Measurements from ENCODE around the gene TBC1D16.
A peak's percentile ranks its signal among the peaks of the same experiment; 100 is the strongest.

TBC1D16 gene

DNA sequence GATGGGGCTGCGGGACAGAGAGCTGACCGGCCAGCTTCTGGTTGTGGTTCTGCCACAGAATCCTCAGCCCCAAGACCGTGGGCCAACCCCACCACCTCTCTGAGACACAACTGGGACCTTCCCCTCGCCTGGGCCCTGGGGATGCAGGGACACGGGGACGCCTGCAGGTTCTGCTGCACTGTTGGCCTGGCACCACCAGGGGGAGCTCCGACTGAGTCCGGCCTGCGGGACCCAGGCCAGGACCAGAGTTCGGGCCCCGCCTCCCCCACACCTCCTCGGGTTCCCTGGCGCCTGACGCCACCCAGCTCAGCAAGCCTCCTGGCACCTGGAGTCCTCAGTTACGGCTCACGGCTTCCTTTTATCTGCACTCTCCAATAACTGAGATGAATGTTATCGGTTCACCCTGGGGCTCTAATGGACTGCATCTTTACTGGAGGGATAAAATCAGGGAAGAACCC is 27.3 kb downstream of the TBC1D16 start:
- H3K9ac ChIP-seq = no peak overlapping the region
- no peak overlapping the region for H3K4me3 ChIP-seq (IDR thresholded peaks at IDR 0.05; ENCODE audit: insufficient read depth, low read depth, low read length)
- no peak overlapping the region for H3K4me2 ChIP-seq
- H2AFZ ChIP-seq (ENCODE audit: low read depth) = no peak overlapping the region
- no peaks in the 10 kb centered on the region for H3K79me2 ChIP-seq (ENCODE audit: insufficient read depth, low read depth)
- TF ChIP-seq, protein P1, sequence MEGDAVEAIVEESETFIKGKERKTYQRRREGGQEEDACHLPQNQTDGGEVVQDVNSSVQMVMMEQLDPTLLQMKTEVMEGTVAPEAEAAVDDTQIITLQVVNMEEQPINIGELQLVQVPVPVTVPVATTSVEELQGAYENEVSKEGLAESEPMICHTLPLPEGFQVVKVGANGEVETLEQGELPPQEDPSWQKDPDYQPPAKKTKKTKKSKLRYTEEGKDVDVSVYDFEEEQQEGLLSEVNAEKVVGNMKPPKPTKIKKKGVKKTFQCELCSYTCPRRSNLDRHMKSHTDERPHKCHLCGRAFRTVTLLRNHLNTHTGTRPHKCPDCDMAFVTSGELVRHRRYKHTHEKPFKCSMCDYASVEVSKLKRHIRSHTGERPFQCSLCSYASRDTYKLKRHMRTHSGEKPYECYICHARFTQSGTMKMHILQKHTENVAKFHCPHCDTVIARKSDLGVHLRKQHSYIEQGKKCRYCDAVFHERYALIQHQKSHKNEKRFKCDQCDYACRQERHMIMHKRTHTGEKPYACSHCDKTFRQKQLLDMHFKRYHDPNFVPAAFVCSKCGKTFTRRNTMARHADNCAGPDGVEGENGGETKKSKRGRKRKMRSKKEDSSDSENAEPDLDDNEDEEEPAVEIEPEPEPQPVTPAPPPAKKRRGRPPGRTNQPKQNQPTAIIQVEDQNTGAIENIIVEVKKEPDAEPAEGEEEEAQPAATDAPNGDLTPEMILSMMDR (conservative IDR thresholded peaks at IDR 0.05; ENCODE audit: low read depth, low read length) = peak; percentile 88
- H3K4me1 ChIP-seq (ENCODE audit: low read depth, poor library complexity, severe bottlenecking) = peaks cover 13% of the 10 kb centered on the region
- no peaks in the 10 kb centered on the region for H3K36me3 ChIP-seq (ENCODE audit: insufficient read depth)
- H3K27ac ChIP-seq = no peak overlapping the region
- H4K20me1 ChIP-seq (ENCODE audit: insufficient read depth) = no peaks in the 10 kb centered on the region
- H3K27me3 ChIP-seq (ENCODE audit: insufficient read depth, low read depth) = no peaks in the 10 kb centered on the region

DNA sequence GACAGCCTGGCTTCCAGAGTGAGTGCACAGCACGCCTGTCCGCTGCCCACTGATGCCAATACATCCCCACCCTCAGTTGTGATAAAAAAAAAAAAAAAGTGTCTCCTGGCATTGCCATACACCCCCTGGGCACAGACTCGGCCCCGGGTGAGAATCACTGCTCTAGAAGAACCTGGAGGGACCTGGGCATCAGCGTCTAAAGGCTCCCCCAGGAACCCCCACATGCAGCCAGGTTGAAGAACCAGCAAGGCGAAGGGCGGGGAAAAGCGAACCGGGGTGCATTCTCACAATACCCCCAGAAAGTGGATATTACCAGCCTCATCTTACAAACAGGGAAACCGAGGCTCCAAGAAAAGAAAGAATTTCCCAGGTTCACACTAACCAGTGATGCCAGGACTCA is 27.7 kb downstream of the TBC1D16 start:
- H3K36me3 ChIP-seq (ENCODE audit: insufficient read depth) = no peaks in the 10 kb centered on the region

DNA sequence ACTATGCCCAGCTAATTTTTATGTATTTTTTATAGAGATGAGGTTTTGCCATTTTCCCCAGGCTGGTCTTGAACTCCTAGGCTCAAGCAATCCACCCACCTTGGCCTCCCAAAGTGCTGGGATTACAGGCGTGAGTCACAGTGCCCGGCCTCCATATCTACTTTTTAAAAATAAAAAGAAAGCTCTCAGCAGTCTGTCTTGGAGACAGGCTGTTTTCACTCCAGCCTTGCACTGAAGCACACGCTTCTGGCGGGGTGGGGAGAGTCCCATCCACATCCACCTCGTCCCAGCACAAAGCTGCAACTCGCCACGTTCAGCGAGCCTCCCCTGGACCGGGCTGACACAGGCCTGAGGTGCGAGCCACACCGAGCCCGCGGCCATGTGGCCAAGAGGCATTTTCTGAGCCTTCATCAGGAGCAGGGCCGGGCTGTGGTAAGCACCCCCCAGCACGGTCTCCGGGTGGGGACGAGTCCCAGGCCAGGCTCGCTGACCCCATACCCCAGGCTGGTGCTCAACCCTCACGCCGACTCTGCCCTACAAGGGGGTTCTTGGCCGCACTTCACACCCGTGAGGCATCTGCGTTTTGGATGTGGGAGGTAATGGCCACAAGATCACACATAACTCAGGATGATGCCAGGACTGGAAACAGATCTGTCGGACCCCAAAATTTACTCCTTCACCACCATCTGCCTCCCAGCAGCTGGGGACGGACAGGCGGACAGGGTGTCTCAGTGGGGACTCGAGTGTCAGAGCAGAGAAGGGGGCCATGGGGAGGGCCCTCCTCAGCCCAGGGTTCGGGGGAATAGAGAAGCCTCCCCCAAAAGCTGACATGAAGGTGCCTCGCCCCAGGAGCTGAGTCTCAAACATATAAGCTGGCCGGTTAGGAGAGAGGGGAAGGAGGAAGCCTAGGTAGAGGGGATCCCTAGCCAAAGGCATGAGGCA is 28.6 kb downstream of the TBC1D16 start:
- Histone ChIP-seq H3K4me1 (ENCODE audit: low read depth, poor library complexity, severe bottlenecking) (peaks cover 13% of the 10 kb centered on the region), H3K36me3 (ENCODE audit: insufficient read depth) (no peaks in the 10 kb centered on the region), H3K9ac (no peak overlapping the region), H4K20me1 (ENCODE audit: insufficient read depth) (no peaks in the 10 kb centered on the region), H2AFZ (ENCODE audit: low read depth) (no peak overlapping the region), H3K4me2 (no peak overlapping the region), H3K79me2 (ENCODE audit: insufficient read depth, low read depth) (no peaks in the 10 kb centered on the region), H3K4me3 (IDR thresholded peaks at IDR 0.05; ENCODE audit: insufficient read depth, low read depth, low read length) (no peak overlapping the region), H3K27me3 (ENCODE audit: insufficient read depth, low read depth) (no peaks in the 10 kb centered on the region), H3K27ac (no peak overlapping the region)
- TF ChIP-seq, protein P1 (conservative IDR thresholded peaks at IDR 0.05; ENCODE audit: low read depth, low read length) = no peak

More for the DNA sequence above, 27.7 kb downstream of the TBC1D16 start:
- peaks cover 13% of the 10 kb centered on the region for H3K4me1 ChIP-seq (ENCODE audit: low read depth, poor library complexity, severe bottlenecking)
- no peaks in the 10 kb centered on the region for H3K79me2 ChIP-seq (ENCODE audit: insufficient read depth, low read depth)
- no peaks in the 10 kb centered on the region for H3K27me3 ChIP-seq (ENCODE audit: insufficient read depth, low read depth)
- TF ChIP-seq, protein P1 (conservative IDR thresholded peaks at IDR 0.05; ENCODE audit: low read depth, low read length) = no peak
- no peak overlapping the region for H3K4me2 ChIP-seq
- no peak overlapping the region for H3K9ac ChIP-seq
- H4K20me1 ChIP-seq (ENCODE audit: insufficient read depth) = no peaks in the 10 kb centered on the region
- no peak overlapping the region for H3K4me3 ChIP-seq (IDR thresholded peaks at IDR 0.05; ENCODE audit: insufficient read depth, low read depth, low read length)
- H3K27ac ChIP-seq = no peak overlapping the region
- no peak overlapping the region for H2AFZ ChIP-seq (ENCODE audit: low read depth)

DNA sequence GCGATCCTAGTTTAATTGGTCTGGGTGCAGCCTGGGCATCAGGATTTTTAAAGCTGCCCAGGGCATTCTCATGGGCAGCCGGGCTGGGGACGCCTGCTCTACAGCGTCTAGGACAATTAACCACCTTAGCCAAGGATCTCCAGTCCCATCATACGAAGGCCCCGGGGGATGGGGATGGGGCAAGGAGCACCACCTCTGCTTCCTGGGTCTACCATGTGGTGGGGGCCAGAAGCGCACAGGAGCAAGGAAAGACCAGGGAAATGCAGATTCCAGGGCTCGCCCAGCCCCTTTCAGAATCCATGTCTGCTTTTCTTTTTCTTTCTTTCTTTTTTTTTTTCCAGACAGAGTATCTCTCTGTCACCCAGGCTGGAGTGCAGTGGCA is 29.3 kb downstream of the TBC1D16 start:
- Histone ChIP-seq H3K4me3 (IDR thresholded peaks at IDR 0.05; ENCODE audit: insufficient read depth, low read depth, low read length) (no peak overlapping the region), H3K9ac (no peak overlapping the region), H3K4me1 (ENCODE audit: low read depth, poor library complexity, severe bottlenecking) (peaks cover 13% of the 10 kb centered on the region), H3K36me3 (ENCODE audit: insufficient read depth) (no peaks in the 10 kb centered on the region), H2AFZ (ENCODE audit: low read depth) (peak overlapping the region; percentile 30; the same call in 1 of the 2 replicates), H3K79me2 (ENCODE audit: insufficient read depth, low read depth) (no peaks in the 10 kb centered on the region), H4K20me1 (ENCODE audit: insufficient read depth) (no peaks in the 10 kb centered on the region), H3K4me2 (0 out of 2 replicates have a peak overlapping the region, but pooled peaks have one; percentile 48), H3K27ac (no peak overlapping the region), H3K27me3 (ENCODE audit: insufficient read depth, low read depth) (no peaks in the 10 kb centered on the region)
- TF ChIP-seq, protein P1 (conservative IDR thresholded peaks at IDR 0.05; ENCODE audit: low read depth, low read length) = no peak

All from KMS-11 (cell line).